ENCODE measurements around the gene APOC4.

DNA sequence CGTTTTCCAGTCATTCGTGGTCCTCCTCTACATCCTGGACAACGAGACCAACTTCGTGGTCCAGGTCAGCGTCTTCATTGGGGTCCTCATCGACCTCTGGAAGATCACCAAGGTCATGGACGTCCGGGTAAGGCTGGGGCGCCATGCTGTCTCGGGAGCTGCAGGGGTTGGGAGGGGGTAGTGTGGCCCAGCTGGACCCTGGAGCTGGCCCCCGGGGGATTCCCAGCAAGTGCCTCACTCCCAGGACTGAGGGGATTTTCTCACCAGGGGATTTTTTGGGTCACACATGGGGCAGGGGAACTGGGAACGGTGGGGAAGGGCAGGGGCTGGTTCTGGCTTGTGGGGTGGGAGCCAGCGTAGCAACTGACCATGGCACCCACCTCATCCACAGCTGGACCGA is 48.4 kb downstream of the APOC4 start:
- TF ChIP-seq, protein P1, sequence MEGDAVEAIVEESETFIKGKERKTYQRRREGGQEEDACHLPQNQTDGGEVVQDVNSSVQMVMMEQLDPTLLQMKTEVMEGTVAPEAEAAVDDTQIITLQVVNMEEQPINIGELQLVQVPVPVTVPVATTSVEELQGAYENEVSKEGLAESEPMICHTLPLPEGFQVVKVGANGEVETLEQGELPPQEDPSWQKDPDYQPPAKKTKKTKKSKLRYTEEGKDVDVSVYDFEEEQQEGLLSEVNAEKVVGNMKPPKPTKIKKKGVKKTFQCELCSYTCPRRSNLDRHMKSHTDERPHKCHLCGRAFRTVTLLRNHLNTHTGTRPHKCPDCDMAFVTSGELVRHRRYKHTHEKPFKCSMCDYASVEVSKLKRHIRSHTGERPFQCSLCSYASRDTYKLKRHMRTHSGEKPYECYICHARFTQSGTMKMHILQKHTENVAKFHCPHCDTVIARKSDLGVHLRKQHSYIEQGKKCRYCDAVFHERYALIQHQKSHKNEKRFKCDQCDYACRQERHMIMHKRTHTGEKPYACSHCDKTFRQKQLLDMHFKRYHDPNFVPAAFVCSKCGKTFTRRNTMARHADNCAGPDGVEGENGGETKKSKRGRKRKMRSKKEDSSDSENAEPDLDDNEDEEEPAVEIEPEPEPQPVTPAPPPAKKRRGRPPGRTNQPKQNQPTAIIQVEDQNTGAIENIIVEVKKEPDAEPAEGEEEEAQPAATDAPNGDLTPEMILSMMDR (conservative IDR thresholded peaks at IDR 0.05), result no peak
- no peak for TF ChIP-seq ZFX (IDR thresholded peaks at IDR 0.05)

Measured in C4-2B (cell line).